K562 (cell line): Measurements from ENCODE around the gene SVBP. TPM values are rescaled to one million over a fixed set of nuclear protein-coding genes. Genes with fewer than 3 reads are reported as not detected.
A peak's percentile ranks its signal among the peaks of the same experiment; 100 is the strongest.

ENCODE experiments used
- ELF1 ChIP-seq: fragments of 200-800 bp; sonication (Bioruptor generic); IDR thresholded peaks from 2 replicates; pipeline ENCODE4 v1.6.1; 2016; ENCODE audit warnings: missing genetic modification characterization, missing compliant biosample characterization
- FOXJ2 ChIP-seq: fragments of 200-800 bp; sonication (Bioruptor generic); IDR thresholded peaks from 2 replicates; pipeline ENCODE4 v1.6.1; 2016; ENCODE audit warnings: missing genetic modification characterization, missing compliant biosample characterization
- GTF2B ChIP-seq: IDR thresholded peaks from 2 replicates; pipeline ENCODE4 v1.6.1; 2011; ENCODE audit not compliant: insufficient read length; ENCODE audit errors: extremely low read depth
- KDM5B ChIP-seq: fragments of 200-600 bp; sonication (generic); IDR thresholded peaks from 2 replicates; pipeline ENCODE4 v1.6.1; 2012; ENCODE audit warnings: low read depth, mild to moderate bottlenecking, moderate library complexity, low read length, control low read depth, inconsistent platforms; ENCODE audit not compliant: insufficient replicate concordance
- MTF1 ChIP-seq: fragments of 250-450 bp; sonication (Bioruptor Pico); IDR thresholded peaks from 2 replicates; pipeline ENCODE4 v1.9.0; 2021; ENCODE audit warnings: moderate library complexity, mild to moderate bottlenecking, inconsistent platforms, borderline replicate concordance
- NR2C1 ChIP-seq, 2 experiments: fragments of 450-650 bp; IDR thresholded peaks; 2 replicates each; pipeline ENCODE4 v1.6.1; 2017; ENCODE audit warnings: mild to moderate bottlenecking in 2 of 2, antibody characterized with exemption in 1 of 2, inconsistent platforms in 1 of 2, missing compliant biosample characterization in 1 of 2, missing genetic modification characterization in 1 of 2
- NR2C2 ChIP-seq, 2 experiments: fragments of 200-800 bp in 1 of 2; sonication (Bioruptor generic) in 1 of 2; sonication (generic) in 1 of 2; formaldehyde crosslinking in 1 of 2; IDR thresholded peaks; 2 replicates each; pipeline versions ENCODE4 v1.6.1 to v1.8.0; 2016 to 2022; ENCODE audit warnings: mild to moderate bottlenecking in 1 of 2, missing compliant biosample characterization in 1 of 2, missing genetic modification characterization in 1 of 2, missing genetic modification reagents in 1 of 2
- RB1 ChIP-seq: fragments of 450-650 bp; IDR thresholded peaks from 2 replicates; pipeline ENCODE4 v1.6.1; 2017; ENCODE audit warnings: low read depth, mild to moderate bottlenecking
- TCF7L2 ChIP-seq: fragments of 150-350 bp; IDR thresholded peaks from 2 replicates; pipeline ENCODE4 v1.6.1; 2016; ENCODE audit warnings: low read depth, mild to moderate bottlenecking, low read length, moderate library complexity
- THAP7 ChIP-seq: fragments of 250-450 bp; sonication (Bioruptor Pico); IDR thresholded peaks from 2 replicates; pipeline ENCODE4 v1.5.0; 2021
- TOE1 ChIP-seq, 2 experiments: fragments of 450-650 bp in 1 of 2; sonication (generic) in 1 of 2; formaldehyde crosslinking in 1 of 2; IDR thresholded peaks; 2 replicates each; pipeline versions ENCODE4 v1.7.1 to v1.8.0; 2016 to 2022; ENCODE audit warnings: borderline replicate concordance in 2 of 2, mild to moderate bottlenecking in 2 of 2, antibody characterized with exemption in 1 of 2, inconsistent platforms in 1 of 2, low read depth in 1 of 2, missing genetic modification reagents in 1 of 2, moderate library complexity in 1 of 2
- U2AF1 ChIP-seq: fragments of 200-400 bp; formaldehyde crosslinking; optimal IDR thresholded peaks from 2 replicates; pipeline ENCODE3; 2017; ENCODE audit warnings: mild to moderate bottlenecking, low read depth, low read length, moderate library complexity
- WHSC1 ChIP-seq: IDR thresholded peaks from one replicate; pipeline ENCODE4 v1.6.1; 2012; ENCODE audit warnings: low read length, control low read depth, inconsistent platforms
- ZNF140 ChIP-seq: fragments of 250-450 bp; sonication (Bioruptor Pico); IDR thresholded peaks from 2 replicates; pipeline ENCODE4 v1.8.0; 2021; ENCODE audit warnings: moderate library complexity, mild to moderate bottlenecking, inconsistent platforms
- ZNF311 ChIP-seq: fragments of 250-450 bp; sonication (Bioruptor Pico); IDR thresholded peaks from 2 replicates; pipeline ENCODE4 v1.4.0; 2020; ENCODE audit warnings: mild to moderate bottlenecking, moderate library complexity
- ZNF644 ChIP-seq: fragments of 200-800 bp; sonication (Bioruptor generic); IDR thresholded peaks from 2 replicates; pipeline ENCODE4 v1.6.1; 2016; ENCODE audit warnings: low read depth, missing genetic modification characterization, missing compliant biosample characterization
- ZNF655 ChIP-seq: fragments of 250-450 bp; sonication (Bioruptor Pico); IDR thresholded peaks from 2 replicates; pipeline ENCODE4 v1.5.0; 2021
- ZNF780A ChIP-seq: fragments of 250-450 bp; sonication (Bioruptor Pico); IDR thresholded peaks from 2 replicates; pipeline ENCODE4 v1.5.0; 2021; ENCODE audit warnings: mild to moderate bottlenecking
- polyA plus RNA-seq, 8 experiments: library from polyadenylated mRNA; depleted of rRNA in 4 of 8; stranded (reverse) in 5 of 8; unstranded in 3 of 8; fragments of >200 nt; fragmentation: Nextera tagmentation in 2 of 8; fragmentation: Illumina TruSeq in 1 of 8; extraction: Ambion mirVana in 2 of 8; extraction: Trizol in 1 of 8; gene quantifications; 2 replicates each; pipeline versions ENCODE4 v1.2.1 to v1.2.3, GENCODE V29; 2011 to 2014; ENCODE audit warnings: inconsistent platforms in 1 of 8, missing spikeins in 1 of 8
- total RNA-seq, 7 experiments: library from RNA; depleted of rRNA in 6 of 7; stranded (reverse); fragments of >200 nt in 6 of 7; fragmentation: Illumina TruSeq in 2 of 7; extraction: Trizol in 2 of 7; gene quantifications; 2 replicates each; pipeline versions ENCODE4 v1.2.1 to v1.2.3, GENCODE V29; 2011 to 2021; ENCODE audit warnings: low replicate concordance in 1 of 7
- TF ChIP-seq, protein P1 (sequence below): fragments of 450-650 bp; formaldehyde crosslinking; IDR thresholded peaks from 2 replicates; pipeline ENCODE4 v1.4.0; 2022; ENCODE audit warnings: missing genetic modification characterization
- TF ChIP-seq, protein P2 (sequence below): fragments of 250-450 bp; sonication (Bioruptor Pico); IDR thresholded peaks from 2 replicates; pipeline ENCODE4 v1.8.0; 2021; ENCODE audit warnings: moderate library complexity, mild to moderate bottlenecking, inconsistent platforms

Gene SVBP
- total and polyA plus RNA-seq, 9 of the 15 experiments (the other 6 are each of a cell fraction or from before 2014, with no cell fraction given): 31.7 to 49.7 (median 40.0) TPM

DNA sequence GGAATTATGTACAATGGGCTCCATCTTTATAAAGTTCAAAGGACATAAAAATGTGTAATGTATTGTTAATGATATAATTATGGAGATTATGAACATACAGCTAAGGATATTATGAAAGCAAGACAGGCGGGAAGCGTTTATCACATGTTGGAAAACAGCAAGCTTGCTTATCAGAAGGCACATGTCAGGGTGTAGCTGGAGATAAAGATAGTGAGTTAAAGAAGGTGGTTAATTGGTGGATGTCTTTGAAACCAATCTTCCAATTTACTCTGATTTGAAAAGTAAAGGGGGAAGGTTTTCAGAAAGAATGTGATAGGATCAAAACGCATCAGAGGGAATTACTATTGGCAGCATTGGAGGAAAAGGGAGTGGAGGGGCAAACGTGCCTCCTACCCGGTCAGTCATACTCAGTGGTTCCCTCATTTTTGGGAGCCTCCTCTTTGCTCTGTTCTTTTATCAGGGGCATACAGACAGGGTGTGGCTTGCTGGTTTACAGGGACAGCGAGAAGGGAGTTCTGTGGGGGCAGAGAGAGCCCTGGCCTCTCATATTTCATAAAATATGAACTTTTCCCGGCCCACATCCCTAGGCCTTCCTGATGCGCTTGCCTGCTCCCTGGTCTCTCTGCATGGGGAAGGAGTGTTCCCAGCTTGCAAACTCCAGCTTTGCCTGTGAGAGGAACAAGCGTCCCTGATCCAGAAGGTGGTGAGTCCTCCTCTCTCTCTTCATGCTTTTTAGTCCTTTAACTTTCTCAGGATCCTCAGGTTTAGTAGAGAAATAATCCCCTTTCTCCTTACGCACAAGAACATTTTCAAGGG, 8.0 kb upstream of the SVBP start (continued):
- no peak for TF ChIP-seq THAP7 (CRISPR knock-in tag)
- peak; percentile 58; the same call in 1 of the 2 replicates for TF ChIP-seq NR2C1 (IDR thresholded peaks at IDR 0.05)
- peak; percentile 59; the same call in 1 of the 2 replicates for TF ChIP-seq NR2C1 (tag; IDR thresholded peaks at IDR 0.05)
- no peak for TF ChIP-seq NR2C2 (CRISPR knock-in tag; IDR thresholded peaks at IDR 0.05)
- TF ChIP-seq NR2C2 (tag; IDR thresholded peaks at IDR 0.05): peak; percentile 68
- TF ChIP-seq ZNF644 (tag): peak; percentile 91; the same call in 1 of the 2 replicates
- no peak for TF ChIP-seq MTF1 (CRISPR knock-in tag)
- no peak for TF ChIP-seq U2AF1
- no peak for TF ChIP-seq WHSC1
- TF ChIP-seq ZNF311: 0 out of 2 replicates have a peak, but pooled peaks have one; percentile 11
- TF ChIP-seq, protein P1, sequence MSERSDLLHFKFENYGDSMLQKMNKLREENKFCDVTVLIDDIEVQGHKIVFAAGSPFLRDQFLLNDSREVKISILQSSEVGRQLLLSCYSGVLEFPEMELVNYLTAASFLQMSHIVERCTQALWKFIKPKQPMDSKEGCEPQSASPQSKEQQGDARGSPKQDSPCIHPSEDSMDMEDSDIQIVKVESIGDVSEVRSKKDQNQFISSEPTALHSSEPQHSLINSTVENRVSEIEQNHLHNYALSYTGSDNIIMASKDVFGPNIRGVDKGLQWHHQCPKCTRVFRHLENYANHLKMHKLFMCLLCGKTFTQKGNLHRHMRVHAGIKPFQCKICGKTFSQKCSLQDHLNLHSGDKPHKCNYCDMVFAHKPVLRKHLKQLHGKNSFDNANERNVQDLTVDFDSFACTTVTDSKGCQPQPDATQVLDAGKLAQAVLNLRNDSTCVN: no peak
- peak; percentile 55 for TF ChIP-seq KDM5B
- TF ChIP-seq RB1: no peak; the same call in 1 of the 2 replicates
- TF ChIP-seq TOE1 (IDR thresholded peaks at IDR 0.05; ENCODE audit: borderline replicate concordance): peak; percentile 73; the same call in 1 of the 2 replicates
- TF ChIP-seq TOE1 (CRISPR knock-in tag; IDR thresholded peaks at IDR 0.05; ENCODE audit: borderline replicate concordance, low read depth): no peak
- TF ChIP-seq GTF2B: no peak
- peak; percentile 50; the same call in 1 of the 2 replicates for TF ChIP-seq ELF1
- TF ChIP-seq ZNF780A: no peak
- TF ChIP-seq ZNF655 (CRISPR knock-in tag): no peak
- TF ChIP-seq FOXJ2 (tag): peak; percentile 93
- no peak for TF ChIP-seq ZNF140
- TF ChIP-seq, protein P2, sequence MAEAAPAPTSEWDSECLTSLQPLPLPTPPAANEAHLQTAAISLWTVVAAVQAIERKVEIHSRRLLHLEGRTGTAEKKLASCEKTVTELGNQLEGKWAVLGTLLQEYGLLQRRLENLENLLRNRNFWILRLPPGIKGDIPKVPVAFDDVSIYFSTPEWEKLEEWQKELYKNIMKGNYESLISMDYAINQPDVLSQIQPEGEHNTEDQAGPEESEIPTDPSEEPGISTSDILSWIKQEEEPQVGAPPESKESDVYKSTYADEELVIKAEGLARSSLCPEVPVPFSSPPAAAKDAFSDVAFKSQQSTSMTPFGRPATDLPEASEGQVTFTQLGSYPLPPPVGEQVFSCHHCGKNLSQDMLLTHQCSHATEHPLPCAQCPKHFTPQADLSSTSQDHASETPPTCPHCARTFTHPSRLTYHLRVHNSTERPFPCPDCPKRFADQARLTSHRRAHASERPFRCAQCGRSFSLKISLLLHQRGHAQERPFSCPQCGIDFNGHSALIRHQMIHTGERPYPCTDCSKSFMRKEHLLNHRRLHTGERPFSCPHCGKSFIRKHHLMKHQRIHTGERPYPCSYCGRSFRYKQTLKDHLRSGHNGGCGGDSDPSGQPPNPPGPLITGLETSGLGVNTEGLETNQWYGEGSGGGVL (CRISPR knock-in tag): no peak
- no peak for TF ChIP-seq TCF7L2
